ENCODE results near the gene HPCA. TPM values are rescaled to one million over a fixed set of nuclear protein-coding genes. Genes with fewer than 3 reads are reported as not detected.

The HPCA gene
- total and polyA plus RNA-seq, 8 donors: 0.16 to 0.61 (median 0.35) TPM; not detected in 1

- H3K27ac ChIP-seq: no peak overlapping the region
- intact Hi-C loops (cut with DNase I): no loop called here
- TF ChIP-seq CTCF (IDR thresholded peaks at IDR 0.05): no peak
- ATAC-seq: no peak
- H3K4me1 ChIP-seq: no peaks in the 10 kb centered on the region
- H3K4me3 ChIP-seq: no peak overlapping the region
- DNase-seq: no peak
- no peaks in the 10 kb centered on the region for H3K36me3 ChIP-seq
- H3K27me3 ChIP-seq: peaks cover 0 to 16% of the 10 kb centered on the region in 2 donors
- H3K9me3 ChIP-seq: no peaks in the 10 kb centered on the region
Observed at GRCh38 chr1:32910319-32910718, 24.0 kb downstream of the HPCA start.

DNA sequence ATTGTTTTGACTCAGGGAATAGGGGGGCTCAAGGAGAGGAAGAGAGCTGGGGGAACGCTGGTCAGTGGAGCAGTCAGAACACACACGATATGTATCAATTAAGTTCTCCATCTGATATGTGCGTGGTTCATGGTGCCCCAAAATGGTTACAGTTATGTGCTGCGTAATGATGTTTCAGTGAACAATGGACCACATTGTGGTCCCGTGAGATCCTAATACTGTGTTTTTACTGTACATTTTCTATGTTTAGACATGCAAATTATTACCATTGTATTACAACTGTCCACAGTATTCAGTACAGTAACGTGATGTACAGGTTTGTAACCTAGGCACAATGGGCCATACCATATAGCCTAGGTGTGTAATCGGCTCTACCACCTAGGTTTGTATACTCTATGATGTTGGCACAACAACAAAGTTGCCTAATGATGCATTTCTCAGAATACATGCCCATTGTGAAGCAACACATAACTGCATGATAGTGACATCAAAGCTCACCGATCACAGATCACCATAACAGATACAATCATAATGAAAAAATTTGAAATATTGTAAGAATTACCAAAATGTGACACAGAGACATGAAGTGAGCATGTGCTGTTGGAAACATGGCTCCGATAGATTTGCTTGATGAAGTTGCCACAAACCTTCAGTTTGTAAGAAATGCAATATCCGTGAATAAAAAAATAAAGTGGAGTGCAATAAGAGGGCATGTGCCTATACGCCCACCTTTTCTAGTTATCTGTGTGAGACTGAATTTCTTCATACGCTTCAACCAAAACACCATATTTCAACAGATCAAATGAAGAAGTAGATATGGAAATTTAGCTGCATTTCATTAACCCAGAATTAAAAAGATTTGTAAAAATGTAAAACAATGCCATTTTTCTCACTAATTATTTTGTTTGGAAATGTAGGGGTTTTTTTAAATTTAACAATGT, 29.7 kb downstream of the HPCA start:
- ATAC-seq (no peak), DNase-seq (no peak)
- H3K36me3 ChIP-seq: no peaks in the 10 kb centered on the region
- no peak overlapping the region for H3K27ac ChIP-seq
- intact Hi-C loops (cut with DNase I): no loop called here
- TF ChIP-seq CTCF (IDR thresholded peaks at IDR 0.05): no peak
- no peaks in the 10 kb centered on the region for H3K4me1 ChIP-seq
- no peak overlapping the region for H3K4me3 ChIP-seq
- peaks cover 0 to 43% of the 10 kb centered on the region in 2 donors for H3K27me3 ChIP-seq
- H3K9me3 ChIP-seq: no peaks in the 10 kb centered on the region

DNA sequence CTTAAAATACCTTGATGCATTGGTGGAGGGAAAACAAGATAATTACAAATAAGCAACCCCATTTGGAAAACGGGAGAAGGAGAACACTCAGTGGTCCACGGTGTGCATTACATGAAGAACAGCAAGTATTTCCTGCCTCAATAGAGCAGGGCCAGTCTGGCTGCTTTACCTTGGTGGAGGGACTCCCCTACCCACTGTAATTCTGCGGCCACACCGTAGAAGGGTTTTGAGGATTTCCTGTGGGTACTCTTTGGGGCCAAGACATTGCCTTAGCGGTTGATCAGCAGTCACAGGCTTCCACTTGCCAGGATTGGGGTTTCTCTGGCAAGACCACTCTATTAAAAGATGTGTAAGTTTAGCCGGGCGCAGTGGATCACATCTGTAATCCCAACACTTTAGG, 31.2 kb downstream of the HPCA start:
- Histone ChIP-seq H3K27me3 (peaks cover 0 to 58% of the 10 kb centered on the region in 2 donors), H3K9me3 (no peaks in the 10 kb centered on the region), H3K4me1 (no peaks in the 10 kb centered on the region), H3K4me3 (no peak overlapping the region), H3K27ac (no peak overlapping the region), H3K36me3 (no peaks in the 10 kb centered on the region)
- DNase-seq: no peak
- no peak for ATAC-seq
- TF ChIP-seq CTCF (IDR thresholded peaks at IDR 0.05): no peak
- intact Hi-C loops (cut with DNase I): no loop called here

DNA sequence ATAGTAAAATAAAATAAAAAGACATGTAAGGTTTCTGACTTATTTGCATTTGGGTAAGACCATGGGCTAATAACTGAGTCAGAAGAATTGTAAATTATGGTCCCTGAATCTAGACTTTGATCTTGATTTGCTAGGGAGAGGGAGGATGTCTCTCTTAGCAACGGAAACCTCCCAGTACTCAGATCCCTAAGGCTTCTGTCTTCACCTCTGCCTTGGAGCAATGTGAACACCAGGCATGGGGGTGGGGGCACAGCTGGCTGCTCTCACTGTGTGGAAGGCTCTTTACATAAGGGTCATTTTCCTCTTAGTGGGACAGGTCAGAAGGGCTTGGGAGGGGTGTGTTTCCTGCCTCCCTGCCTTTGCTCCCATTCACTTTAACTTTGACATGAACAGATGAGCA, 31.9 kb downstream of the HPCA start:
- H3K27me3 ChIP-seq: peaks cover 0 to 64% of the 10 kb centered on the region in 2 donors
- H3K27ac ChIP-seq: no peak overlapping the region
- no peak overlapping the region for H3K4me3 ChIP-seq
- no peak for ATAC-seq
- no peak for DNase-seq
- no peak for TF ChIP-seq CTCF (IDR thresholded peaks at IDR 0.05)
- intact Hi-C loops (cut with DNase I): no loop called here
- no peaks in the 10 kb centered on the region for H3K4me1 ChIP-seq
- H3K9me3 ChIP-seq: no peaks in the 10 kb centered on the region
- no peaks in the 10 kb centered on the region for H3K36me3 ChIP-seq

DNA sequence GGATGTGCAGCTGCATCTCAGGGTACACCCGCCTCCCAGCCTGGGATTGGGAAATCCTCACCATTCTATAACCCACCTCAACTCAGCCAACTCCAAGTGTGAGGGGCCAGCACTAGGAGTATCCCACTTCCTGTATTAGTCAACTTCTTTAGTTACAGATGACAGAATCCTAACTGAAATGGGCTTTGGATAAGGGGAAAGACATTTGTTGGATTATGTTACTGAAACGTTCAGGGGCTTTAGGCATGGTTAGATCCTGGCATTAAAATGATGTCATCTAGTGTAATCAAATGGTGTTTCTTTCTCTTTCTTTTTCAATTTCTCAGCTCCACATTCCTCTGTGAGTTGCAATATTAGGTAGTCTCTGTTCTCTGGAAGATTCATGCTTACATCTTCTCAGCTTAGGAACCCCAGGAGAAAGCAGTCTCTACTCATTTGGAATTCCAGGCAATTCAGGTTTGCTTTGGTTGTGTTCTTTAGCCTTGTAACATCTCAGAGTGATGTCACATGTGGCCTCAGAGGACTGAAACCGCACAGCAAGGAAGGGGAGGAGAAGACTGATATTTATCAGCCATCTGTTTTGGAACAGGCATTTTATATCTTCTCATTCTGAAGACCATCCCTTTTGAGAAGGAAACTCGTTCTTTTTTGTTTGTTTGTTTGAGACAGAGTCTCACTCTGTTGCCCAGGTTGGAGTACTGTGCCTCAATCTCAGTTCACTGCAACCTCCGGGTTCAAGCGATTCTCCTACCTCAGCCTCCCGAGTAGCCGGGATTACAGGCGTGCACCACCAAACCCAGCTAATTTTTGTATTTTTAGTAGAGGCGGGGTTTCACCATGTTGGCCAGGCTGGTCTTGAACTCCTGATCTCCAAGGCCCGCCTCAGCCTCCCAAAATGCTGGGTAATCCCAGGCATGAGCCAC, 33.8 kb downstream of the HPCA start:
- Histone ChIP-seq H3K9me3 (no peaks in the 10 kb centered on the region), H3K27me3 (peaks cover 0 to 83% of the 10 kb centered on the region in 2 donors), H3K4me1 (peaks cover 5 to 6% of the 10 kb centered on the region in 2 donors), H3K27ac (no peak overlapping the region), H3K4me3 (no peak overlapping the region), H3K36me3 (no peaks in the 10 kb centered on the region)
- ATAC-seq: no peak
- intact Hi-C loops (cut with DNase I): no loop called here
- TF ChIP-seq CTCF (IDR thresholded peaks at IDR 0.05): no peak
- DNase-seq: no peak

Data from left lung (tissue), 10 donors.